Measurements from ENCODE around the gene IRX5.

GRCh38 chr16:54939029-54939346 lies 8.3 kb downstream of the IRX5 start:
- TF ChIP-seq CTCF (IDR thresholded peaks at IDR 0.05) (no peak), POLR2A (IDR thresholded peaks at IDR 0.05) (no peak)

All from gastroesophageal sphincter (tissue), 3 donors.